Mucosa of gallbladder (tissue), 1 donor: ENCODE data around the gene MEA1. TPM values are rescaled to one million over a fixed set of nuclear protein-coding genes. Genes with fewer than 3 reads are reported as not detected.

Experiments used
- DNase-seq: peaks from one replicate; pipeline ENCODE4 v3.0.0-alpha.2; 2020; ENCODE audit warnings: low spot score
- total RNA-seq: library from RNA; stranded (reverse); gene quantifications from one replicate; pipeline ENCODE4 v1.2.1, GENCODE V29; 2021
- donor health status: DM: no; HTN: no; CAD: no.

The MEA1 gene
- total RNA-seq, 1 donor from 2014 or later: 66.3 TPM

DNA sequence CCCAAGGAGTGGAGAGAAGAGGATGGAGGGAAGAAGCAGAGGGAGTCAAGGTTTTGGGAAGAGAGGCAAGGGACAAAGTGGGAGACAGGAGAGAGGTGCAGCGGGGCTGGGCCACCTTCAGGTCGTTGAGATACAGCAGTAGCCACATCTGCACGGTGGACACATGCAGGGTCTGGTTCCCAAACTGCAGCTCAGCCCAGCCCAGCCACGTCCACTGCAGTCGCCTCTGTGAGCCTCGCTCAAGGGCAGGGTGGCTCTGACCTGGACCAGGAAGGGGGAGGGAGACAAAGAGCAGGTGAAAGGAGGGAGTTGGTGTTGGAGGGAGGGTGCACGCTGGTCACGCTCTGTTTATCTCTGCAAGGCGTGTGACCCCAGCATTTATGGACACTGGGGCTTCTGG, 25.0 kb upstream of the MEA1 start:
- DNase-seq: no peak

DNA sequence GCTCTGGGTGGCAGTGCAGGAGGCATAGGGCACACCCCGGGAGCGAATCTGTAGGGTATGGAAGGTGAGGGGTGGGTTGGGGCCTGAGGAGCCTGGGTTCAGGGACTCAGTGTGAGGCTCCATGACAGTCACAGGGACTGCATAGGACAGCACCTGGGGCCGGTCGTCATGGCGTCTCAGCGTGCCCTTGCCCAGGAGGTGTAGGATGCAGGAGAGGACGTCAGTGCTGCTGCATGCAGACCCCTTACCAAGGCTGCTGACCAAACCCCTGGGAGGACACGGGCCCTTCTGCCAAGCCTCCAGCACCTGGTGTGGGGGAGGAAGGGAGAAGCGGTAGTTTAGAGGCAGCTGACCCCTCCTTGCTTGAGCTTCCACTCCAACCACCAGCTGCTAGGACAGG, 24.0 kb upstream of the MEA1 start:
- no peak for DNase-seq

DNA sequence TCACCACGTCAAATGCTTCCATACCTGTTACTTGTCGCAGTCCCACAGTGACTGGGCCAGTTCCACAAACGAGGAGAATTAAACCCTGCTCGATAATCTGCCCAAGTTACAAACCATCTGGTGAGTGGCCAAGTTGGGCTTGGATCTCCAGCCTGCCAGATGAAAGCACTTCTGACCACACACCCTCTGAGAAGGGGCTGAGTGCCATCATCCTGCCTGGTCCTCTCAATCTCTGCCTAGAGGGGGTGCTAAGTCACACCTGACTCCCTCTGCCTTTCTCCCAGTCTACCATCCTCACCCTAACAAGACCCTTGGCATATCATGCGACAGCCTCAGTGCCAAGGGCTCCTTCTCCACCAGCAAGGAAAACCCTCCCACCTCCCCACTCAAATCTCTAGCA, 23.5 kb upstream of the MEA1 start:
- DNase-seq: no peak

DNA sequence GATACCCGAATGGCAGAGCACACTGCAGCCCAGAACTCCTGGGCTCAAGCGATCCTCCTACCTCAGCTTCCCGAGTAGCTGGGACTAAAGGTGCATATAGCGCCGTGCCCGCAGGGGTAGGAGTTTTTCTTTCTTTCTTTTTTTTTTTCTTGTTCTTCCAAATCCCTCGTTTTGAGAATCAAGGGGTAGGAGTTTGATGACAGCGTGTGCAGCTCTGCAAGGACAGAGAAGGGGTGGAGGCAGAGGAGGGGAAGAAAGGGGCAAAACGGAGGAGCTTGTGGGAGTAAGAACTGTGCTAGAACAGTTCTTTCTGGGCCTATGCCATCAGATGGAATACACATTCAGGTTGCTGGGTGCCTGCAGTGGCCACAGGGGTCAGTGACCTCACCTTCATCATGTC, 23.0 kb upstream of the MEA1 start:
- DNase-seq: no peak

DNA sequence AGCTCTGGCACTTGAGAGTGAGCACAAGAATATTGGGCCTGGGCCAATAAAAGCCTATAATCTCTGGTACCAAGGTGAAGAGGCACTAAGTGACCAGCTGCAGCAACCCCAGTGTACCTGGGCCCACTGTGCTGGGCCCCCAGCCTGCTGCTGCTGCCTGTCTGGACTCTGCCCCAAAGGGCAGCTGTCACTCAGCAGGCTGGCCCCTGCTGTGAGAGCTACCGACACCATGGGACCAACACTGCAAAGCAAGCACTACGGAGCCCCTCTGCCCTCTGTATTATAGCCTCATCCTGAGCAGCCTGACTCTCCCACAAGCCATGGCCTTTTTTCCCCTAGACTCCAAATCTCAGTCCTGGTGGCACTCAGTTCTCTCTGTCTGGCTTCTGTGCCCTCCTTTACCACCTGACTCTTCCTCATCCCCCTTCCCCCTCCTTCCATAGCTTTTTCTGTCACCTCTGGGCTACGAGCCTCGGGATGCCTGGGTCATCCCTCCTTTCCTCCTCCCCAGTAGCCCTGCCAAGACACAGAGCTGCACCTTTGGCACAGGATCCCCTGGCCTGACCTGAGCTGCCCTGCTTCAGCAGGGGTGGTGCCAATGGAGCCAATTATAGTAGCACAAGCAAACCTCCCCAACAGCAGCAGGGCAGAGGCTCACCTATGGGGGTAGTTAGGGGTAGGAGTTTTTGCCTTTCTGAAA, 21.9 kb upstream of the MEA1 start:
- no peak for DNase-seq

DNA sequence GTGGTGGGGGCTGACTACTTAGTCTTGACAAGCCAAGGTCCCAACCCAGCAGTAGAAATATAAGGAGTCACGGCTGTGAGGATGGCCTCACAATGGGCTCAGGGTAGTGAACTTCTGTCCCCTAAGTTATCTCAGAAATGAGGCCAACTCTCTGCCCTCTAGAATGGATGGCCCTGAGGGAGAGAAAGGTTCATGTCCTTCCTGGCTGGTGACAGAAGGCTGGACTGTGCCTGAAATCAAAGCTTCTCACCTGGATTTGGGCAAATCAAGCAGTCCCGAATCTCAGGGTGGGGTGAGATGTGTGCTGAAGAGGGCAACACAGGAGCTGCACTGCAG, 20.4 kb upstream of the MEA1 start:
- DNase-seq: no peak

DNA sequence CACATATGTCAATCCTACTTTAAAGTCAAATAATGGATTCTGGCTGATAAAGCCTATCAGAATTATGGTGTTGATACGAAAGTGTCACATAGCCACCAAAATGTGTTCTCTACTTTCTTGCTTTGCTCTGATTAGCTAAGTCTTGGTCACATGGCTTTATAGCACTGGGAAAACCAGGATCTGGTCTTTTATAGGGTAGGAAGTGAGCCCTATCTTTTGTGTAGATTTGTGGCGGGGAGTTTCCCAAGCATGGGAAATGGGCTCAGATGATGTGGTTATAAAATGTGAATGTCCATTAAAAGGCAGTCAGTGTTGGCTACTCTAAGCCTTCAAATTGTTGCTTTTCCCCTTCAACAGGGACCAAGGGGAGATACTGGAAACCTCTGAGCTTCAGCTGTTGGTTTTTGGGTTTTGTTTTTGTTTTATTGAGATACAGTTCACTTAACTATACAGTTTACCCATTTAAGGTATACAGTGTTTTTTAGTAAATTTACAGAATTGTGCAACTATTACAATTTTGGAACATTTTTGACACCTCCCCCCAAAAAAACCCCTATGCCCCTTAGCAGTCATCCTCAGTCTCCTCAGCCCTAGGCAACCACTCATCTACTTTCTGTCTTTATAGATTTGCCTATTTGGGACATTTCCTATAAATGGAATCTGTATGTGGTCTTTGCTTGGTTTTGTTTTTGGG, 19.9 kb upstream of the MEA1 start:
- no peak for DNase-seq

DNA sequence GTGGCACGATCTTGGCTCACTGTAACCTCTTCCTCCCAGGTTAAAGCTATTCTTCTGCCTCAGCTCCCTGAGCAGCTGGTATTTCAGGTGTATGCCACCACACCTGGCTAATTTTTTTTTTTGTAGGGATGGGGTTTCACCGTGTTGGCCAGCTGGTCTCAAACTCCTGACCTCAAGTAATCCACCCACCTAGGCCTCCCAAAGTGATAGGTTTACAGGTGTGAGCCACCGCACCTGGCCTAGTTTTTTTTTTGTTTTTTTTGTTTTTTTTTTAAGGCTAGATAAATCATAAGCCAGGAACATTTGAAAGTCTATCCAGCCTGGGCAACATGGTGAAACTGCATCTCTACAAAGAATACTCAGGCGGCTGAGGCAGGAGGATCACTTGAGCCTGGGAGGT, 18.6 kb upstream of the MEA1 start:
- DNase-seq: no peak

DNA sequence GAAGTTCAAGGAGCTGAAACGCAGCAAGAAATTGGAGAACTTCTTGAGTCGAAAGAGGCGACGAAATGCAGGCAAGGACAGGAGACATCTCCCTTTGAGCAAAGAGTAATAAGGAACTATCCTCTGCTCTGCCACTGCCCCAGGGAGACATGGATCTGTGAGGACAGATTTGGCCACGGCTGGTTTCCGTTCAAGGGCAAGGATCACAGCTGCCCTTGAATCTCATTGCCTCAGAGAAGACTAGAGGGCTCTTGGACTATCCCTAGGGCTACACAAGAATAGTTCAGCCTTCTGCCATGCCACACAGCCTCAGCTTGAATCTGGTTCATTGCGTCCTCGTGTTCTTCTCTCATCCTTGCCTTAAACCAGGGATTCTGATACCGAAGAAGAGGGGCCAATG, 15.4 kb upstream of the MEA1 start:
- DNase-seq: no peak

DNA sequence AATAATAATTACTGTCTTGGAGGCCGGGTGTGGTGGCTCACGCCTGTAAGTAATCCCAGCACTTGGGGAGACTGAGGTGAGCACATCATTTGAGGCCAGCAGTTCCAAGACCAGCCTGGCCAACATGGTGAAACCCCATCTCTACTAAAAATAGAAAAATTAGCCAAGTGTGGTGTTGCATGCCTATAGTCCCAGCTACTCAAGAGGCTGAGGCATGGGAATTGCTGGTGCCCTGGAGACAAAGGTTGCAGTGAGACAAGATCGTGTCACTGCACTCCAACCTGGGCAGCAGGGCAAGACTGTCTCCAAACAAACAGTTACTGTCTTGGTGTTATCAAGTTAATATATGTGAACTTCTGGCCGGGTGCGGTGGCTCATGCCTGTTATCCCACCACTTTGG, 12.6 kb upstream of the MEA1 start:
- no peak for DNase-seq

DNA sequence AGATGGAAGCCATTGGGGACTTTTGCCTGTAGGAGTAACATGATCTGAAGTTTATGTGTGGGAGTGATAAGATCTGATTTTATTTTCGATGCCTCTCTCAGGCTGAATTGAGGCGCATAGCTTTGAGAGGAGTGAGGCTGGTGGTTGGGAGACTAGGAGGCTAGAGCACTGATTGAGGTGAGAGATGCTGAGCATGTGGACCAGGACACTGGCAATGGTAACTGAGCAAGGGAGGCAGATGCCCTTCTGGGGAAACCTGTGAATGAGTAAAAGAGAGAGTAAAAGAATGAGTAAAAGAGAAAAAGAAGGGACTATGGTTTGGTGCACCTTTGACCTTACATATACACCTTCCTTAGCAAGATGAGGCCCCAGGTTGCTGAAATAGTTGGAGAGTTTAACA, 10.7 kb upstream of the MEA1 start:
- no peak for DNase-seq

DNA sequence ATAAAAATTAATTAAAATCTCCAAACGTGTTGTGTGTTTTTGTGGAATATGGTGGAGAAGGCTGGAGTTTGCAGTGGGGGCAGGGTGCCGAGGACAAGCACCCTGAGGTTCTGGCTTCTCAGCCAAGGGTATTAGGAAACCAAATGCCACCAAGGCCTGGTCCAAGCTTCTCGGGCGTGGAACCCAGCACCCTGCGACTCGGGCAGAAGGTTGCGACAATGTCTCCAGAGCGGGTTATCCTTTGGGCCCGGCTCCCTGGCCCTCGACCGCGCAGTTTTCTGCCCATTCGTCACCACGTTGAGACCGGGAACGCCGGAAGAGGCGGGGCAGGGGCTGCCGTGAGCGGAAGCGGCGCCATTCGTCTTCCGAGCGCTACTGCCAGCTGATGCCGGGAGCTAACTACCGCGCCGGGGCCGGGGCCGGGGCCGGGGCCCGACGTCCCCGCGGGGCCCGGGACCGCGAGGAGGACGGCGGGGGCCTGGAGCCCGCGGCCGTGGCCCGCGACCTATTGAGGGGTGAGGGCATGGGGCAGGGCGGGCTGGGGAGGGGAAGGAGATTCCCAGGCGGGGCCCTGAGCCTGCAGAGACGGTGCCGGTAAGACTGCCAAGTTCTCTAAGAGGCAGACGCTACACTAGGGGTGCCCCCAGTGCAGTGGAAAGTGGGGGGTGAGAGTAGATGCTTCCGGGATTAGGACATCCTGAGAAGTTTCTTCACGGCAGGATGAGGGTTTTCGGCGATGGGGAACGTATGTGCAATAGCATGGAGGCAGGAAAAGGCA, 7.7 kb upstream of the MEA1 start, which contains the start of gene RRP36:
RRP36 (plus strand) TSS at position 354 of the 778 bp plus-strand sequence; CDS start at position 386, 32 bp downstream.
- DNase-seq: peak; percentile 67

DNA sequence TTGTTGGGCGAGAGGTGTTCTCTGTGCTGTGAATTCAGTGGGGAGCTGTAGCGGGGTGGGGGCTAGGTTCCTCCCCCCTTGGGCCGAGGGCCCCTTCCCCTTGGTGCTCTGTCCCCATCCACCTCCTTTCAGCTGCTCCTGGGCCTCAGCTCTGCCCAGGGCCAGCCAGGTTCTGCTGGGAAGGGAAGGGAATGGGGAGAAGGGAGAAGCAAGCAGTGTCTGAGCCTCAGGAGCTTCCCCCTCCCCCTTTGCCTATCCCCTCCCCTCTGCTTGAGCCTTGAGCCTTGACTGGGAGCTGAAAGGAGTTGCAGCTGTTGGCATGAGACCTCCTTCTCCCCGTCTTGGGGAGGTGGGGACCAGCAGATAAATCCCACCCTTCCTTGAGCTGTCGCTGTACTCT, 7.1 kb upstream of the MEA1 start:
- DNase-seq: no peak

DNA sequence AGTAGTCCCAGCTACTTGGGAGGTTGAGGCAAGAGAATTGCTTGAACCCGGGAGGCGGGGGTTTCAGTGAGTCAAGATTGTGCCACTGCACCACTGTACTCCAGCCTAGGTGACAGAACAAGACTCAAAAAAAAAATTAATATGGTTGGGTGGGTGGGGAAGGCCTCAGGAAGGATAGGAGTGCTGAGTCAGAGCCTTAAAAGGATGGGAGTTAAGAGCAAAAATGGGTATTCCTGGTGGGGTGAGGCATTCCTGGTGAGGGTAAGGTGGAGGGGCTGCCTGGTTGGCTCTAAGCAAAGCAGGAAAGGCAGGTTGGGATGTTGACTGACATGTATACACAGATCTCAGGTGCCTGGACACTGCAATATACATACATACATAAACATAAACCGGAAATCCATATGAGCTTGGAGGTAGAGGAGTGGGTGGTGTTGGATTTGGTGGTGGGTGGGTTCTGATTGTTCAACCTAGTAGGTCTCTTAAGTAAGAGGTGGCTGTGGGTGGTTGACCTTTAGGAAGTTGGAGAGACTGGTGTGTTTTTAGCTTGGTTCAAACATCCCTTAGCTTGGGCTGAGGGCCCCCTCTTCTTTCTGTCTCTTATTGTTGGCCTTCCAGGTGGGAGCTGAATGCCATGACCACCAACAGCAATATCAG, 6.4 kb upstream of the MEA1 start:
- DNase-seq: no peak

DNA sequence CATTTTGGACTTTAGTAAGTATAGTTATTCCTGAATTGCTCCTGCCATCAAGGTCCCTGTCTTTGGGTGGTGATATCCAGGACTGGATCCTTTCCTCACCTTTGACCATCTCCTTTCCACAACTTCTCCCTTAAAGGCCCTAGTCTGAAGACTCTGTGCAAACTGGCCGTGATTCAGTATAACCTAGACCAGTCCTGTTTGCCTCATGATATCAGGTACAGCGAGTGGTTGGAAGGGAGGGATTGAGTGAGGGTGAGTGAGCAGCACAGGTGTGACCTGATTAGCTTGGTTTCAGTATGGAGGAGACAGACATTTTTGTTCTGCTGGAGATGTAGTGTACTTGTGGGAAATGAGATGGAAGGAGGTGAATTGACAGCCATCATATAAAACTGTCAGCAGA, 5.4 kb upstream of the MEA1 start:
- no peak for DNase-seq

DNA sequence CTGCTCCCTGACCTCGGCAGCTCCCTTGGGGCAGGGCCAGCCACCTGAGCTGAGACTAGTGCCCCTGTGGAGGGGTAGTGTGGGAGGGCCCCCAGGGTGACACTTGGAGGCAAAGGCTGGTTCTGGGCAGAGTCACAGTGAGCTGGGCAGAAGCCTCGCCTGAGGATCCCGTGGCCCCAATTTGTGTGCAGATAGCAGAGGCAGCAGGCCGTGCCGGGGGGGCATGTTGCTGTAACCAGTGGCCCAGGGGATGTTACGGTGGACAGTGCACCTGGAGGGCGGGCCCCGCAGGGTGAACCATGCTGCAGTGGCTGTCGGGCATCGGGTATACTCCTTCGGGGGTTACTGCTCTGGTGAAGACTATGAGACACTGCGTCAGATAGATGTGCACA, 3.2 kb upstream of the MEA1 start:
- no peak for DNase-seq

DNA sequence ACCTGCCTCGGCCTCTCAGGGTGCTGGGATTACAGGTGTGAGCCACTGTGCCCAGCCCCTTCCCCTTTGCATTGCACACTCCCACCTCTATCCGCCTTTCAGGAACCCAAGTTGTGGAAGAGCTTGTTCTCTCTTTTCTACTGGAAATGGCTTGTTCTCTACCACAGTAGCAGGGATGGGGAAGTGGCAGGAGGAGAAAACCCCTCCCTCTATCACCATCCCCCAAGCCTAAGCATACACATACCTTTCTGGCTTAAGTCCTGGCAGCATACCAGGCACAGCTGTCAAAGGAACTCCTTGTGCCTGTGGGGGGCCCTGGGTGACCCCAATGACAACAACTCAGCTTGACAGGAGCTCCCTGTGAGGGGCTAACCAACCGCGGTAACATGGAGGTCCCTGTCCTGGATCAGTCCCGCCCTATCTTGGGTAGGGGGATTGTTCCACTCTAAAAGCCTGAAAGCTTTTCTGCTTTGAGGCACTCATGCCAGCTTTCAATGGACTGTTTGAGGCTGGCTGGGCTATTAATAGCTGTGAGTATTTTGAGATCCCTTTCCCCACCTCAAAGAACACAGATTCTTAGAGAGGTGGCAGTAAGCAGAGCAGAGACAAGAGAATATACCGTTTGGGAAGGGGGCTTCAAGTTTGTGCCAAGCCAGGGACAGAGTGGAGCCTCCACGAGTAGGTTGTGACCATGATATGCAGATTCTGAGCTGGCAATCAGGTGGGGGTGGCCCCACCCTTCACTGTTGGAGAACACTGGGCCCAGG, 2.6 kb upstream of the MEA1 start:
- DNase-seq: no peak

DNA sequence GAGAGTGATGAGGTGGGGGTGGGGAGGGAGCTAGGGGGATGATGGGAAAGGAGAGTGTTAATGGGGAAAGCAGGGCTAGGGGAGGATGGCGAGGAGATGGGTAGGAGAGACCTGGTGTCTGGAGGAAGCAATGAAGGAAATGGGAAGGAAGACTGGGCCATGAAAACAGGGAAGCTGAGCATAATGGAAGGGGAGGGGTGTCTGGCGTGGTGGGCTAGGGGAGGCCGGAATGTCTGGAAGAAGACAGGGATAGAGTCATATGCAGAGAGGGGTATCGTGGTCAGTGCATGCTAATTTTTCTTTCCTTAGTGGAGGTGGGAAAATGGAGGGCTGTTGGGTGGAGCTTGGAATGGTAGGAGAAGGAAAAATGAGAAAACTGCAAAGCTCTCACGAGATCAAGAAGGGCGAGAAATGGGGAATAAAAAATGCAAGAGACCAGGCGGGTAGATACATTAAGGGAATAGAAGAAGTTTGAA, 726 bp upstream of the MEA1 start:
- no peak for DNase-seq

DNA sequence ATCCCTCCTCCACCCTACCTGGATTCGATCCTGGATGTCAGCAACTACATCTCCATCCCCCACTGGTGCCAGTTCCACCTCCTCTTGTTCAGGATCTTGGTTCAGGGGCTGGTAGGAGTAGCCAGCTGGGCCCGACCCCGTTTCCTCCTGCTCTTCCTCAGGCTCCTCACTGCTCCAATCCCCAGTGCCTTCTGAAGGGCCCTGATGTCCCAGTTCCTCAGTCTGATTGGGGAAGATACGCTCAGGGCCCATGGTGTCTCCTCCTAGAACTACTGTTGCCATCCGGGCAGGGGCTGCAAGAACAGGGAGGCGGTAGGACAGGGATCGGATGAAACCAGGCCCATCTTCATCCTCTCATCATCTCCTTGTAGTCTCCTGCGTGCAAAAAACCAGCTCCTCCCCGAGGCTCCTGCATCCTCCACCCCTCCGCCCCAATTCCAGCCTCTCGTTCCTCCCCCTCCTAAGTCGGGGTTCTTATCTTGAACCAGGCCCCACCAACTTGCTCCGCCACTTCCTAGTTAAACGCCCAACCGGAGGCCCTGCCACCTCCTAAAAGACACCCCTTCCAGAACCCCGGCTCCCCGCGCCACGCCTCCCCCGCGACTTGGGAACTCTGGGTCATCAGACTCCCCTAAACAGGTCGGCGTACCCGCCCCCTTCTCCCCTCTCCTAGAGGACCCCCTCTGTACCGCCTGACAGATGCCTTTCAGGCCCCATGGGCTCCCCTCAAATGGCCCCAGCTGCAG, 476 bp downstream of the MEA1 start:
- DNase-seq: no peak

DNA sequence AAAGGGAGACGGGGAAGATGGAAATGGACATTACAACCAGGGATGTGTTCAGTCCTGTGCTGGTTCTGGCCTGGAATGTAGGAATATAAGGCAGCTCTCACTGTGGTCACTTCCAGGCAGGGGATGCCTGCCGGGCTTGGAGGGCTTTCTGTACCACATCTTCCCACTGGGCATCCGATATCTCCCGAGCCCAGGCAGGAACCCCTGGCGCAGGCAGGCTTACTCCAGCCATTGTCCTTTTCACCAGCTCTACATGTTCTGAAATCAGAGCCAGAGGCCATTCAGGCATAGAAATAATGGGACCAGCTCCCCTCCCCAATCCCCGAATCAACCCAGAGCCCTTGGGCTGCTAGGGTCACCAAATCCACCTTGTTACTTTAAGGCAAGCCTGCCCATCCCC, 1.4 kb downstream of the MEA1 start:
- DNase-seq: no peak

DNA sequence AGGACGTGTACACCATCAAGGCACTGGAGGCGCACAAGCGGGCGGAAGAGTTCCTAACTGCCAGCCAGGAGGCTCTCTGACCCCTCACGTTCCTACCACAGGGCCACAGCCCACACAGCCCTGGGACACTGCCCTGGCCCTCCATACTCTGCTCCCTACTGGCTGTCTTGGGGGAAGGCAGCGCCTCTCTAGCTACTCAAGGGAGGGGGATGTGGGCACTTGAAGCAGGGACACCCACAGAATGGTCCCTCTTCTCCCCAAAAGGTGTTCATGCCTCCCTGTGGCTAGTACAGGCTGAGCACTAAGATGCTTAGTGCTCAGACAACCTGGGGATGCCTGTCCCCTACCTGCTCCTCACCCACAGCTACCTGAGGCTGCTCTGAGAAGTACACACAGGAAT, 2.5 kb downstream of the MEA1 start:
- DNase-seq: no peak
